Nephron (organoid): ENCODE measurements around the gene DES.
A peak's percentile ranks its signal among the peaks of the same experiment; 100 is the strongest.

Experiments used
- H3K27ac Mint-ChIP-seq, 3 experiments: 2 replicates each; pipeline ENCODE4 v1.8.0; 2020; ENCODE audit warnings: mixed read lengths in 3 of 3, mild to moderate bottlenecking in 2 of 3, moderate library complexity in 1 of 3
- H3K27me3 Mint-ChIP-seq: 2 replicates; pipeline ENCODE4 v1.8.0; 2021; ENCODE audit warnings: low read depth, mild to moderate bottlenecking, moderate library complexity, mixed read lengths
- H3K36me3 Mint-ChIP-seq: 2 replicates; pipeline ENCODE4 v1.8.0; 2020; ENCODE audit warnings: low read depth, mixed read lengths
- H3K4me1 Mint-ChIP-seq: 2 replicates; pipeline ENCODE4 v1.8.0; 2020; ENCODE audit warnings: mixed read lengths
- H3K4me3 Mint-ChIP-seq, 3 experiments: 2 replicates each; pipeline ENCODE4 v1.8.0; 2020; ENCODE audit warnings: mild to moderate bottlenecking in 3 of 3, mixed read lengths in 3 of 3, moderate library complexity in 2 of 3
- H3K9me3 Mint-ChIP-seq: 2 replicates; pipeline ENCODE4 v1.8.0; 2020; ENCODE audit warnings: mixed read lengths
- TF ChIP-seq, protein P1 (sequence below), 3 experiments: fragments of 200-600 bp; sonication (generic); IDR thresholded peaks; one replicate each; pipeline ENCODE4 v1.5.0; 2021; ENCODE audit warnings: antibody characterized with exemption in 3 of 3; ENCODE audit not compliant: unreplicated experiment in 3 of 3

Gene DES

DNA sequence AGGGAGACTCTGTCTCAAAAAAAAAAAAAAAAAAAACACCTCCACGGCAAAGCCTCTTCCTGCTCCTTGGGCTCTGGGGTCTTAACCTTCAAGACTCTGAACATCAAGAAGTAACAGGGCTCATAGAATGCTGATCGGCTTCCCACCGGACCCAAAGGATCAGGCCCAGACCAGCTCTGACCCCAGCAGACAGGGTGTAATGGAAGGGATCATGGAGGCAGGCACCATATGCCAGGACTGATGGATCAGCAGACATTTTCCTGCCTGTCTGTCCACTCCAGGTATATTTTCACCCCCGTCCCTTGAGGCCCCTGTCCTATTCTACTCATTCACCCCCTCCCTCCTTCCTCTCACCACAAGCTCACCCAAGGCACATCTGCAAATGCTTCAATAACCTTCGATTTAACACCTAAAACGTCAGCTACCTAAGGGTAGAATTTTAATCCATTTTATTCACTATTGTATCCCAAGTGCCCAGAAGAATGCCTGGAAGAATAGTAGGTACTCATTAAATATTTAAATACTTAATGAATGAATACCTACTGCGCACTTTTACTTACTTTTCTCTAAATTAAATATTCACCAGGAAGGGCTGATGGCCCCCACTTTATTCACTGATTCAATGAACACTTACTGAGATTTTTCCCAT, 11.9 kb downstream of the DES start:
- TF ChIP-seq, protein P1, sequence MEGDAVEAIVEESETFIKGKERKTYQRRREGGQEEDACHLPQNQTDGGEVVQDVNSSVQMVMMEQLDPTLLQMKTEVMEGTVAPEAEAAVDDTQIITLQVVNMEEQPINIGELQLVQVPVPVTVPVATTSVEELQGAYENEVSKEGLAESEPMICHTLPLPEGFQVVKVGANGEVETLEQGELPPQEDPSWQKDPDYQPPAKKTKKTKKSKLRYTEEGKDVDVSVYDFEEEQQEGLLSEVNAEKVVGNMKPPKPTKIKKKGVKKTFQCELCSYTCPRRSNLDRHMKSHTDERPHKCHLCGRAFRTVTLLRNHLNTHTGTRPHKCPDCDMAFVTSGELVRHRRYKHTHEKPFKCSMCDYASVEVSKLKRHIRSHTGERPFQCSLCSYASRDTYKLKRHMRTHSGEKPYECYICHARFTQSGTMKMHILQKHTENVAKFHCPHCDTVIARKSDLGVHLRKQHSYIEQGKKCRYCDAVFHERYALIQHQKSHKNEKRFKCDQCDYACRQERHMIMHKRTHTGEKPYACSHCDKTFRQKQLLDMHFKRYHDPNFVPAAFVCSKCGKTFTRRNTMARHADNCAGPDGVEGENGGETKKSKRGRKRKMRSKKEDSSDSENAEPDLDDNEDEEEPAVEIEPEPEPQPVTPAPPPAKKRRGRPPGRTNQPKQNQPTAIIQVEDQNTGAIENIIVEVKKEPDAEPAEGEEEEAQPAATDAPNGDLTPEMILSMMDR (IDR thresholded peaks at IDR 0.05; ENCODE audit: unreplicated experiment in 3 of 3) = no peak
- H3K4me1 Mint-ChIP-seq = peaks cover 27% of the 10 kb centered on the region
- no peaks in the 10 kb centered on the region for H3K36me3 Mint-ChIP-seq
- no peaks in the 10 kb centered on the region for H3K9me3 Mint-ChIP-seq
- peak overlapping the region in 2 of 3 experiments; percentile 45 to 54 for H3K27ac Mint-ChIP-seq
- peaks cover 1% of the 10 kb centered on the region for H3K27me3 Mint-ChIP-seq
- H3K4me3 Mint-ChIP-seq = no peak overlapping the region

GRCh38 chr2:219430633-219431615, 12.7 kb downstream of the DES start:
- TF ChIP-seq, protein P1 (IDR thresholded peaks at IDR 0.05; ENCODE audit: unreplicated experiment in 3 of 3) = peak in 1 of 3 experiments; percentile 26
- peaks cover 31% of the 10 kb centered on the region for H3K4me1 Mint-ChIP-seq
- H3K4me3 Mint-ChIP-seq = no peak overlapping the region
- no peaks in the 10 kb centered on the region for H3K36me3 Mint-ChIP-seq
- H3K27me3 Mint-ChIP-seq = peaks cover 4% of the 10 kb centered on the region
- peak overlapping the region in 2 of 3 experiments; percentile 45 to 54 for H3K27ac Mint-ChIP-seq
- no peaks in the 10 kb centered on the region for H3K9me3 Mint-ChIP-seq

DNA sequence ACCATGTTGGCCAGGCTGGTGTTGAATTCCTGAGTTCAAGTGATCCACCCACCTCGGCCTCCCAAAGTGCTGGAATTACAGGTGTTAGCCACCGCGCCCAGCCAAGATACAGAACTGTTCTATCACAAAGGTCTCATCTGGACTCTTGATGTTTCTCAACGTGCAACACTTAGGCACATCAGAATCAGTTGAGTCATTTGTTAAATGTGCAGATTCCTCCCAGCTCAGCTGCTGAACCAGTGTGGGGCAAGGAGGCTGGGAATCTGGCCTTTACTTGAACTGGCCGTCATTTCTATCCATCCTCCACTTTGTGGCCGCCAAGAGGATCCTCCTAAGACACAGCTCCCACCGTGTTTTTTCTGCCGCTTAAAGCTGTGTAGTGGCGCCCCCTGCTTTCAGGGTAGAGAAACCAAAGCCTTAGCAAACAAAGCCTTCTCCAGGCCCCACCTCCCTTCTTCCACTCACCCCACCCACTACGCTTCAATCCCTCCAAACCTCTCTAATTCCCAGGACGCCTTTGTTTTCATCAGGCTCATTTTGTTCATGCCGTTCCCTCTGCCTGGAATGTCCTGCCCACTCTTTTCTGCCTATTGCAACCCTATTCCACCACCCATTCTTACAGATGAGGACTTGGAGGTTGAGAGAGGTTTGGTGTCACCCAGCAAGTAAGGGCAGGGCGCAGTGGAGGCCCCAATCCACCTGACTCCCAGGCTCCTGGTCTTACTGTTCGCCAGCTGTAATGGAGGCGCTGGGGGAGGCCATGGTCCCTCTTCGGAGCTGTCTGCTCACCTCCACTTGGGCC, 15.7 kb downstream of the DES start:
- no peaks in the 10 kb centered on the region for H3K36me3 Mint-ChIP-seq
- H3K9me3 Mint-ChIP-seq = no peaks in the 10 kb centered on the region
- peaks cover 28% of the 10 kb centered on the region for H3K4me1 Mint-ChIP-seq
- TF ChIP-seq, protein P1 (IDR thresholded peaks at IDR 0.05; ENCODE audit: unreplicated experiment in 3 of 3) = peak in 1 of 3 experiments; percentile 16
- peak overlapping the region in 1 of 3 experiments; percentile 13 for H3K4me3 Mint-ChIP-seq
- H3K27ac Mint-ChIP-seq = peak overlapping the region in 1 of 3 experiments; percentile 2
- H3K27me3 Mint-ChIP-seq = peaks cover 4% of the 10 kb centered on the region

DNA sequence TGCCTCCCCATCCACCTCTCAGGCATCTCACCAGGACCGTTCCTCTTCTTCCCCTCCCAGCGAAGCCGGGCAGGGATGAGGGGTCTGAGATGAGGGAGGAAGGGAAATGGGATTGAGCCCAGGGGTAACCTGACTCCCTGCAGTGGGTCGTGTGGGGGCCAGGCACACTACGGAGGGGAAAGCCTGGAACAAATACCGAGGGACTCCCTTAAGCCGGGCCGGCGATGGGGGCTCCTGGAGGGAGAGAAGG, 16.2 kb downstream of the DES start:
- Mint-ChIP-seq H3K27ac (no peak overlapping the region), H3K27me3 (peaks cover 4% of the 10 kb centered on the region), H3K4me1 (peaks cover 28% of the 10 kb centered on the region), H3K4me3 (peak overlapping the region in 1 of 3 experiments; percentile 12), H3K9me3 (no peaks in the 10 kb centered on the region), H3K36me3 (no peaks in the 10 kb centered on the region)
- TF ChIP-seq, protein P1 (IDR thresholded peaks at IDR 0.05; ENCODE audit: unreplicated experiment in 3 of 3) = no peak

GRCh38 chr2:219434718-219435525, 16.7 kb downstream of the DES start, which contains the start of gene SPEG:
Gene SPEG (plus strand): TSS chr2:219434843. CDS start chr2:219434978, 135 bp downstream.
- TF ChIP-seq, protein P1 (IDR thresholded peaks at IDR 0.05; ENCODE audit: unreplicated experiment in 3 of 3) = no peak
- H3K36me3 Mint-ChIP-seq = no peaks in the 10 kb centered on the region
- H3K4me1 Mint-ChIP-seq = peaks cover 28% of the 10 kb centered on the region
- peaks cover 4% of the 10 kb centered on the region for H3K27me3 Mint-ChIP-seq
- peak within 1 kb of the TSS in 1 of 3 experiments; percentile 2 for H3K27ac Mint-ChIP-seq
- no peaks in the 10 kb centered on the region for H3K9me3 Mint-ChIP-seq
- H3K4me3 Mint-ChIP-seq = peak within 1 kb of the TSS in 2 of 3 experiments; percentile 12 to 13
